ENCODE results near the gene AK4. TPM values are rescaled to one million over a fixed set of nuclear protein-coding genes. Genes with fewer than 3 reads are reported as not detected.
A peak's percentile ranks its signal among the peaks of the same experiment; 100 is the strongest.

AK4 gene
- total and polyA plus RNA-seq, 2 donors from 2014 or later = 47.6 to 131 TPM

GRCh38 chr1:65149351-65150107, 1.5 kb downstream of the AK4 start:
- no peak for DNase-seq
- H3K27me3 ChIP-seq (ENCODE audit: control insufficient read depth, insufficient read depth, low read length) = peaks cover 6% of the 10 kb centered on the region
- peak overlapping the region; percentile 21 to 89 (median 49) for H3K9ac ChIP-seq (ENCODE audit: low read length in 3 of 3)
- H3K4me3 ChIP-seq (ENCODE audit: low read length in 3 of 3) = peak overlapping the region; percentile 60 to 84 (median 72)
- FAIRE-seq = no peak
- no peaks in the 10 kb centered on the region for H3K9me3 ChIP-seq (ENCODE audit: control insufficient read depth in 2 of 3, insufficient read depth in 1 of 3, low read length in 3 of 3)
- intact Hi-C loops (cut with DNase I) = no loop called here
- H3K36me3 ChIP-seq (ENCODE audit: control insufficient read depth in 2 of 3, insufficient read depth in 3 of 3, low read length in 3 of 3) = no peaks in the 10 kb centered on the region
- peak overlapping the region; percentile 78 to 81 for H3K27ac ChIP-seq (ENCODE audit: low read depth in 2 of 2, low read length in 2 of 2)
- peaks cover 0 to 2% (median 0%) of the 10 kb centered on the region in 3 donors for H3K4me1 ChIP-seq (ENCODE audit: control insufficient read depth in 2 of 3, insufficient read depth in 2 of 3, low read depth in 1 of 3, low read length in 3 of 3)
- TF ChIP-seq CTCF (IDR thresholded peaks at IDR 0.05; ENCODE audit: borderline replicate concordance, extremely low read depth, insufficient read depth) = no peak

GRCh38 chr1:65150108-65150463, 2.1 kb downstream of the AK4 start:
- intact Hi-C loops (cut with DNase I) = no loop called here
- Histone ChIP-seq H3K27me3 (ENCODE audit: control insufficient read depth, insufficient read depth, low read length) (peaks cover 6% of the 10 kb centered on the region), H3K36me3 (ENCODE audit: control insufficient read depth in 2 of 3, insufficient read depth in 3 of 3, low read length in 3 of 3) (no peaks in the 10 kb centered on the region), H3K4me3 (ENCODE audit: low read length in 3 of 3) (peak overlapping the region; percentile 30 to 84 (median 72)), H3K9ac (ENCODE audit: low read length in 3 of 3) (peak overlapping the region in 1 of 3 donors; percentile 89), H3K27ac (ENCODE audit: low read depth in 2 of 2, low read length in 2 of 2) (peak overlapping the region; percentile 78 to 81), H3K4me1 (ENCODE audit: control insufficient read depth in 2 of 3, insufficient read depth in 2 of 3, low read depth in 1 of 3, low read length in 3 of 3) (peaks cover 0 to 2% (median 0%) of the 10 kb centered on the region in 3 donors), H3K9me3 (ENCODE audit: control insufficient read depth in 2 of 3, insufficient read depth in 1 of 3, low read length in 3 of 3) (no peaks in the 10 kb centered on the region)
- no peak for TF ChIP-seq CTCF (IDR thresholded peaks at IDR 0.05; ENCODE audit: borderline replicate concordance, extremely low read depth, insufficient read depth)
- DNase-seq = no peak
- no peak for FAIRE-seq

GRCh38 chr1:65150583-65151263, 2.7 kb downstream of the AK4 start:
- no peak for TF ChIP-seq CTCF (IDR thresholded peaks at IDR 0.05; ENCODE audit: borderline replicate concordance, extremely low read depth, insufficient read depth)
- no peaks in the 10 kb centered on the region for H3K9me3 ChIP-seq (ENCODE audit: control insufficient read depth in 2 of 3, insufficient read depth in 1 of 3, low read length in 3 of 3)
- peak overlapping the region in 2 of 3 donors; percentile 72 to 84 for H3K4me3 ChIP-seq (ENCODE audit: low read length in 3 of 3)
- intact Hi-C loops (cut with DNase I) = no loop called here
- peaks cover 6% of the 10 kb centered on the region for H3K27me3 ChIP-seq (ENCODE audit: control insufficient read depth, insufficient read depth, low read length)
- FAIRE-seq = no peak
- H3K4me1 ChIP-seq (ENCODE audit: control insufficient read depth in 2 of 3, insufficient read depth in 2 of 3, low read depth in 1 of 3, low read length in 3 of 3) = peaks cover 0 to 2% (median 0%) of the 10 kb centered on the region in 3 donors
- peak in 1 of 5 donors; percentile 18 for DNase-seq
- H3K9ac ChIP-seq (ENCODE audit: low read length in 3 of 3) = peak overlapping the region in 1 of 3 donors; percentile 89
- H3K36me3 ChIP-seq (ENCODE audit: control insufficient read depth in 2 of 3, insufficient read depth in 3 of 3, low read length in 3 of 3) = no peaks in the 10 kb centered on the region
- H3K27ac ChIP-seq (ENCODE audit: low read depth in 2 of 2, low read length in 2 of 2) = peak overlapping the region; percentile 78 to 81

Data from kidney (tissue), 14 donors.